Measurements from ENCODE around the gene SLITRK4. TPM values are rescaled to one million over a fixed set of nuclear protein-coding genes. Genes with fewer than 3 reads are reported as not detected.

Gene SLITRK4, protein sequence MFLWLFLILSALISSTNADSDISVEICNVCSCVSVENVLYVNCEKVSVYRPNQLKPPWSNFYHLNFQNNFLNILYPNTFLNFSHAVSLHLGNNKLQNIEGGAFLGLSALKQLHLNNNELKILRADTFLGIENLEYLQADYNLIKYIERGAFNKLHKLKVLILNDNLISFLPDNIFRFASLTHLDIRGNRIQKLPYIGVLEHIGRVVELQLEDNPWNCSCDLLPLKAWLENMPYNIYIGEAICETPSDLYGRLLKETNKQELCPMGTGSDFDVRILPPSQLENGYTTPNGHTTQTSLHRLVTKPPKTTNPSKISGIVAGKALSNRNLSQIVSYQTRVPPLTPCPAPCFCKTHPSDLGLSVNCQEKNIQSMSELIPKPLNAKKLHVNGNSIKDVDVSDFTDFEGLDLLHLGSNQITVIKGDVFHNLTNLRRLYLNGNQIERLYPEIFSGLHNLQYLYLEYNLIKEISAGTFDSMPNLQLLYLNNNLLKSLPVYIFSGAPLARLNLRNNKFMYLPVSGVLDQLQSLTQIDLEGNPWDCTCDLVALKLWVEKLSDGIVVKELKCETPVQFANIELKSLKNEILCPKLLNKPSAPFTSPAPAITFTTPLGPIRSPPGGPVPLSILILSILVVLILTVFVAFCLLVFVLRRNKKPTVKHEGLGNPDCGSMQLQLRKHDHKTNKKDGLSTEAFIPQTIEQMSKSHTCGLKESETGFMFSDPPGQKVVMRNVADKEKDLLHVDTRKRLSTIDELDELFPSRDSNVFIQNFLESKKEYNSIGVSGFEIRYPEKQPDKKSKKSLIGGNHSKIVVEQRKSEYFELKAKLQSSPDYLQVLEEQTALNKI
- total RNA-seq: not detected

DNA sequence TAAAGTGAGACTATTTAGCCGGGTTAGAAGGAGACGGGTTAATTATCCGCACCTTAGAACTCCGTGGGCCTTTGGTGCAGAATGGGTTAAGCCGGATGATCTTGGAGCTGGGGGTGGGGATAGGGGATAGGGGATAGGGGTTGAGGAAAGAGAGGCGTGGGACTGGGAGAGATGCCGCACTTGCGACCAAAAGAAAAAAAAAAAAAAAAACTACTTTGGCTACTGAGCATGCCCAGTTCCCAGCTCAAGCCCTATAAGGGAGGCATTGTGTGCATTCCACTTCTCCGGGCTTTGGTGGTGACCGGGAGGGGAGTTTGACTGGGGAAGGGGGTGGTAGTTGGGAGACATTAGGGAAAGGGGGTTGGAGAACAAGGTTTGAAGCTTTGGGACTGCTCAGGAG lies at the start of gene SLITRK4:
SLITRK4 (minus strand) TSS at position 187 of the 400 bp plus-strand sequence. CDS start 4,993 bp downstream, outside the sequence.
- ATAC-seq: no peak
- H3K4me3 Mint-ChIP-seq: no peak within 1 kb of the TSS
- H3K4me1 Mint-ChIP-seq (ENCODE audit: low read depth): no peaks in the 10 kb centered on the region
- DNase-seq: no peak
- H3K27me3 Mint-ChIP-seq (ENCODE audit: low read depth): peaks cover 22% of the 10 kb centered on the region
- H3K36me3 Mint-ChIP-seq (ENCODE audit: insufficient read depth): no peaks in the 10 kb centered on the region
- H3K9me3 Mint-ChIP-seq: peaks cover 4% of the 10 kb centered on the region

DNA sequence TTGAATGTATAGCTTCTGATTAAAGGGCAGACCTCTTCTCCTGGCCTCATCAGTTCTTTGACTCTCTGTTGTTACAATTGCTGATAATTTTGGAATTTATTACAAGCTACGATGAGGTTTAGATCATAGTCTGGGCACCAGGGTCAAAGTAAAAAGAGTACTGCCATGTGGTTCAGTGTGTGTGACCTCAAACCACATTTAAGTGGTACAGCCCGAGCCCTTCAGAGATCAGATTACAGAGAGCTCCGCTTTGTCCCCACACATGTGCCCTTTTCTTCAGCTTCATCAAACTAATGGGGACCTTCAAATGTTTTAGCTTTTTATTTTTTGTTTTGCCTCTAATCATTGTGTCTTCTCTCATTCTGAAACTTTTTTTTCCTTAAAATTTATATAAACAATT lies 47.6 kb upstream of the SLITRK4 start:
- H3K4me1 Mint-ChIP-seq (ENCODE audit: low read depth): no peaks in the 10 kb centered on the region
- H3K36me3 Mint-ChIP-seq (ENCODE audit: insufficient read depth): no peaks in the 10 kb centered on the region
- peaks cover 6% of the 10 kb centered on the region for H3K9me3 Mint-ChIP-seq
- no peak for ATAC-seq
- H3K4me3 Mint-ChIP-seq: no peak overlapping the region
- DNase-seq: no peak
- H3K27me3 Mint-ChIP-seq (ENCODE audit: low read depth): no peaks in the 10 kb centered on the region

DNA sequence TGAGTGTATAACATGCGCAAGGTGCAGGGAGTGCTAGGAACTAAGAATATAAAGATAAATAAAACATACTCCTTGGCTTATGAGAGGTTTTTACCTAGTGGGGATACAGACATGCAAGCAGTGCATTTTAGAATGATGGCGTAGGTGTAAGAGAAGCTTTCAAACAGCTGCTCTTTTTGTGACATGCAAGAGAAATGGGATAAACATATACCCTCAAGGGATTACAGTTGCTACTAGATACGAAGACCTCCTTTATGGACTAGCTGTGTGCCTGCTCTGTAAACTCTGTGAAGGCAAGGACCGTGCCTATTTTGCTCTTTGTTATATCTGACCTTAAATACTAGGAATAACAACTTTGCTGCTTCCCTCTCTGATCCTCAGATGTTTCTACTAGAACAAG lies 39.0 kb upstream of the SLITRK4 start:
- Mint-ChIP-seq H3K4me1 (ENCODE audit: low read depth) (no peaks in the 10 kb centered on the region), H3K27me3 (ENCODE audit: low read depth) (no peaks in the 10 kb centered on the region), H3K9me3 (peaks cover 2% of the 10 kb centered on the region), H3K36me3 (ENCODE audit: insufficient read depth) (no peaks in the 10 kb centered on the region), H3K4me3 (no peak overlapping the region)
- DNase-seq (no peak), ATAC-seq (no peak)

DNA sequence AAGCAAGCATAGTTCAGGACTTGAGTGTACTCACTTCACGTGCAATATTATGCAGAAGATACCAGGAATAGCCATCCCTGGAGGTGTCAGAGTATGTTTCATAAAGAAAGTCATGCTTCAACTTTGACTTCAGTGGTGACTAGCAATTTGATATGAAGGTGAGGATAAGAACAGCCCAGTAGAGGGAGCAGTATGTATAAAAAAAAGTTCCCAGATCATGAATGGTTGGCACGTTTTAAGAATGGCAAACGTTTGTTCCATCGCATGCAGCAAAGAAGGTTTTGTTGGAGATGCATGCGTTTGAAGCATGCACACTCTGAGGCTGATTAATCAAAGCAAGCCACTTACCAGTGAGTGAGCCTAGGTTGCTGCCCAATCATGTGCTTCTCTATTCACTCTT lies 33.5 kb upstream of the SLITRK4 start:
- Mint-ChIP-seq H3K9me3 (no peaks in the 10 kb centered on the region), H3K36me3 (ENCODE audit: insufficient read depth) (no peaks in the 10 kb centered on the region), H3K27me3 (ENCODE audit: low read depth) (no peaks in the 10 kb centered on the region), H3K4me1 (ENCODE audit: low read depth) (no peaks in the 10 kb centered on the region), H3K4me3 (no peak overlapping the region)
- no peak for DNase-seq
- no peak for ATAC-seq

- Mint-ChIP-seq H3K9me3 (no peaks in the 10 kb centered on the region), H3K4me3 (no peak overlapping the region), H3K4me1 (ENCODE audit: low read depth) (no peaks in the 10 kb centered on the region), H3K27me3 (ENCODE audit: low read depth) (no peaks in the 10 kb centered on the region), H3K36me3 (ENCODE audit: insufficient read depth) (no peaks in the 10 kb centered on the region)
- ATAC-seq (no peak), DNase-seq (no peak)
Measured at GRCh38 chrX:143664302-143664701, 28.4 kb upstream of the SLITRK4 start.

DNA sequence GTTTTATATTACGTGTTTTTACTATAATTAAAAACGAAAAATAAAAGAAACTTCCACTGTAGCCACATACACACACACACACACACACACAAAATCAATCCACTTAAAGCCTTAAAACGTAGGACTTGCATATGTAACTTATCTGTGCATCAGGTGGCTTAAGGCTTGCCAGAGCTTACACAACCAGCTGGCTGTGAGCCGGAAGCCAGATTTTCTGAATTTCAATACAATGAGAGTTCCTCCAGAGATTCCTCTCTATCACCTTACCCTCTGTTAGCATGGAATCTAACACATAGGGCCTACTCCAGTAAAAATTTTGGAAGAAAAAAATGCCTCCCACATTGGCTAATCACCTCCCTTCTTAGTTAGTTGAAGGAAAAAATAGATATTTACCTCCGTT lies 27.9 kb upstream of the SLITRK4 start:
- no peaks in the 10 kb centered on the region for H3K27me3 Mint-ChIP-seq (ENCODE audit: low read depth)
- no peak overlapping the region for H3K4me3 Mint-ChIP-seq
- H3K9me3 Mint-ChIP-seq: no peaks in the 10 kb centered on the region
- DNase-seq (no peak), ATAC-seq (no peak)
- H3K36me3 Mint-ChIP-seq (ENCODE audit: insufficient read depth): no peaks in the 10 kb centered on the region
- H3K4me1 Mint-ChIP-seq (ENCODE audit: low read depth): no peaks in the 10 kb centered on the region

GRCh38 chrX:143661286-143661685 lies 25.4 kb upstream of the SLITRK4 start:
- no peak for ATAC-seq
- Mint-ChIP-seq H3K27me3 (ENCODE audit: low read depth) (no peaks in the 10 kb centered on the region), H3K9me3 (no peaks in the 10 kb centered on the region), H3K36me3 (ENCODE audit: insufficient read depth) (no peaks in the 10 kb centered on the region), H3K4me1 (ENCODE audit: low read depth) (no peaks in the 10 kb centered on the region), H3K4me3 (no peak overlapping the region)
- DNase-seq: no peak

DNA sequence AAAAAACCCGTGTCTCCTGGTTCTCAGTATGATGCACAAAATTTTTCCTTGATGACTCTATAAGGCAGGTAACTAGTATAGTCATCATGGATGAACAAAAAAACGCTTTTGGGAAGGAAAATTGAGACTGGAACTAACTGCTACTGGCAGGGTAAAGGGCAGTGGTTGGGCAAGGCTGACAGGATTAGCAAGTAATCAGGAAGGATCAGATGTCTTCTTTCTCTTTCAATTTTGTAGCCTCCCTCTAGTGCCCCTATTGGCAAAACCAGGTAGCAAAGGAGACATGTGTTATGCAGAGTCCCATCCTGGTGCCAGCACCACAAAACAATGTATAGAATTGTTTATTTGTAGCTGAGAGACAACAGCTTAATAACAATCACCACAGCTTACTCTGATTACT lies 12.8 kb upstream of the SLITRK4 start:
- no peaks in the 10 kb centered on the region for H3K9me3 Mint-ChIP-seq
- H3K27me3 Mint-ChIP-seq (ENCODE audit: low read depth): no peaks in the 10 kb centered on the region
- no peaks in the 10 kb centered on the region for H3K4me1 Mint-ChIP-seq (ENCODE audit: low read depth)
- no peak for DNase-seq
- no peak for ATAC-seq
- H3K36me3 Mint-ChIP-seq (ENCODE audit: insufficient read depth): no peaks in the 10 kb centered on the region
- H3K4me3 Mint-ChIP-seq: no peak overlapping the region

DNA sequence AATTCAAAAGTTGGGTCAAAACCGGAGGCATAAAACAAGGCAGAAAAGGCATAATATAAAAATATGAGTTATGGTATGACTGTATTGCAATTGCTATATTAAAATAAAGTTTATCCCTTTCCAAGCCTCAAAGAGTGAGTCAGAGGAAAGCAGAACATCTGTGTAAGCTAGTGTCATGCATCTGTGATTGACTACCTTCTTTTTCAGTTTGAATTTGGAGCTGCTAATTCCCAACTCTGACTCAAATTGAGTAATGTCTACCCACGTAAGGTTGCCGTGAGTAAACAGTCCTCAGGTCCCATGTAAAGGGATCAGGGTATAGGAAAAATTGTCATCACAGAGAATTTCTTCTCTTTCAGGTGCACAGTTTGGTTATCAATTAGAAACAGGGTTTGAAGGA lies 6.5 kb upstream of the SLITRK4 start:
- DNase-seq (no peak), ATAC-seq (no peak)
- Mint-ChIP-seq H3K9me3 (no peaks in the 10 kb centered on the region), H3K4me1 (ENCODE audit: low read depth) (no peaks in the 10 kb centered on the region), H3K4me3 (no peak overlapping the region), H3K36me3 (ENCODE audit: insufficient read depth) (no peaks in the 10 kb centered on the region), H3K27me3 (ENCODE audit: low read depth) (no peaks in the 10 kb centered on the region)

- Mint-ChIP-seq H3K4me1 (ENCODE audit: low read depth) (no peaks in the 10 kb centered on the region), H3K27me3 (ENCODE audit: low read depth) (peaks cover 20% of the 10 kb centered on the region), H3K4me3 (no peak overlapping the region), H3K36me3 (ENCODE audit: insufficient read depth) (no peaks in the 10 kb centered on the region), H3K9me3 (peaks cover 4% of the 10 kb centered on the region)
- DNase-seq (no peak), ATAC-seq (no peak)
Measured at GRCh38 chrX:143636831-143637230, 930 bp upstream of the SLITRK4 start.

- Mint-ChIP-seq H3K4me3 (no peak overlapping the region), H3K9me3 (peaks cover 4% of the 10 kb centered on the region), H3K36me3 (ENCODE audit: insufficient read depth) (no peaks in the 10 kb centered on the region), H3K4me1 (ENCODE audit: low read depth) (no peaks in the 10 kb centered on the region), H3K27me3 (ENCODE audit: low read depth) (peaks cover 22% of the 10 kb centered on the region)
- ATAC-seq (no peak), DNase-seq (no peak)
Measured at GRCh38 chrX:143634663-143635455, 1.0 kb downstream of the SLITRK4 start.

- DNase-seq: no peak
- no peaks in the 10 kb centered on the region for H3K36me3 Mint-ChIP-seq (ENCODE audit: insufficient read depth)
- H3K9me3 Mint-ChIP-seq: peaks cover 4% of the 10 kb centered on the region
- no peaks in the 10 kb centered on the region for H3K4me1 Mint-ChIP-seq (ENCODE audit: low read depth)
- ATAC-seq: no peak
- peaks cover 22% of the 10 kb centered on the region for H3K27me3 Mint-ChIP-seq (ENCODE audit: low read depth)
- H3K4me3 Mint-ChIP-seq: no peak overlapping the region
Measured at GRCh38 chrX:143634309-143634662, 1.6 kb downstream of the SLITRK4 start.

- Mint-ChIP-seq H3K4me3 (no peak overlapping the region), H3K36me3 (ENCODE audit: insufficient read depth) (no peaks in the 10 kb centered on the region), H3K9me3 (peaks cover 4% of the 10 kb centered on the region), H3K27me3 (ENCODE audit: low read depth) (peaks cover 22% of the 10 kb centered on the region), H3K4me1 (ENCODE audit: low read depth) (no peaks in the 10 kb centered on the region)
- no peak for DNase-seq
- no peak for ATAC-seq
Measured at GRCh38 chrX:143633461-143634308, 2.2 kb downstream of the SLITRK4 start.
